ENCODE results near the gene ATP10A. TPM values are rescaled to one million over a fixed set of nuclear protein-coding genes. Genes with fewer than 3 reads are reported as not detected.
A peak's percentile ranks its signal among the peaks of the same experiment; 100 is the strongest.

The ATP10A gene, protein sequence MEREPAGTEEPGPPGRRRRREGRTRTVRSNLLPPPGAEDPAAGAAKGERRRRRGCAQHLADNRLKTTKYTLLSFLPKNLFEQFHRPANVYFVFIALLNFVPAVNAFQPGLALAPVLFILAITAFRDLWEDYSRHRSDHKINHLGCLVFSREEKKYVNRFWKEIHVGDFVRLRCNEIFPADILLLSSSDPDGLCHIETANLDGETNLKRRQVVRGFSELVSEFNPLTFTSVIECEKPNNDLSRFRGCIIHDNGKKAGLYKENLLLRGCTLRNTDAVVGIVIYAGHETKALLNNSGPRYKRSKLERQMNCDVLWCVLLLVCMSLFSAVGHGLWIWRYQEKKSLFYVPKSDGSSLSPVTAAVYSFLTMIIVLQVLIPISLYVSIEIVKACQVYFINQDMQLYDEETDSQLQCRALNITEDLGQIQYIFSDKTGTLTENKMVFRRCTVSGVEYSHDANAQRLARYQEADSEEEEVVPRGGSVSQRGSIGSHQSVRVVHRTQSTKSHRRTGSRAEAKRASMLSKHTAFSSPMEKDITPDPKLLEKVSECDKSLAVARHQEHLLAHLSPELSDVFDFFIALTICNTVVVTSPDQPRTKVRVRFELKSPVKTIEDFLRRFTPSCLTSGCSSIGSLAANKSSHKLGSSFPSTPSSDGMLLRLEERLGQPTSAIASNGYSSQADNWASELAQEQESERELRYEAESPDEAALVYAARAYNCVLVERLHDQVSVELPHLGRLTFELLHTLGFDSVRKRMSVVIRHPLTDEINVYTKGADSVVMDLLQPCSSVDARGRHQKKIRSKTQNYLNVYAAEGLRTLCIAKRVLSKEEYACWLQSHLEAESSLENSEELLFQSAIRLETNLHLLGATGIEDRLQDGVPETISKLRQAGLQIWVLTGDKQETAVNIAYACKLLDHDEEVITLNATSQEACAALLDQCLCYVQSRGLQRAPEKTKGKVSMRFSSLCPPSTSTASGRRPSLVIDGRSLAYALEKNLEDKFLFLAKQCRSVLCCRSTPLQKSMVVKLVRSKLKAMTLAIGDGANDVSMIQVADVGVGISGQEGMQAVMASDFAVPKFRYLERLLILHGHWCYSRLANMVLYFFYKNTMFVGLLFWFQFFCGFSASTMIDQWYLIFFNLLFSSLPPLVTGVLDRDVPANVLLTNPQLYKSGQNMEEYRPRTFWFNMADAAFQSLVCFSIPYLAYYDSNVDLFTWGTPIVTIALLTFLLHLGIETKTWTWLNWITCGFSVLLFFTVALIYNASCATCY (N-terminal part only)
- 11.7 TPM for total RNA-seq

DNA sequence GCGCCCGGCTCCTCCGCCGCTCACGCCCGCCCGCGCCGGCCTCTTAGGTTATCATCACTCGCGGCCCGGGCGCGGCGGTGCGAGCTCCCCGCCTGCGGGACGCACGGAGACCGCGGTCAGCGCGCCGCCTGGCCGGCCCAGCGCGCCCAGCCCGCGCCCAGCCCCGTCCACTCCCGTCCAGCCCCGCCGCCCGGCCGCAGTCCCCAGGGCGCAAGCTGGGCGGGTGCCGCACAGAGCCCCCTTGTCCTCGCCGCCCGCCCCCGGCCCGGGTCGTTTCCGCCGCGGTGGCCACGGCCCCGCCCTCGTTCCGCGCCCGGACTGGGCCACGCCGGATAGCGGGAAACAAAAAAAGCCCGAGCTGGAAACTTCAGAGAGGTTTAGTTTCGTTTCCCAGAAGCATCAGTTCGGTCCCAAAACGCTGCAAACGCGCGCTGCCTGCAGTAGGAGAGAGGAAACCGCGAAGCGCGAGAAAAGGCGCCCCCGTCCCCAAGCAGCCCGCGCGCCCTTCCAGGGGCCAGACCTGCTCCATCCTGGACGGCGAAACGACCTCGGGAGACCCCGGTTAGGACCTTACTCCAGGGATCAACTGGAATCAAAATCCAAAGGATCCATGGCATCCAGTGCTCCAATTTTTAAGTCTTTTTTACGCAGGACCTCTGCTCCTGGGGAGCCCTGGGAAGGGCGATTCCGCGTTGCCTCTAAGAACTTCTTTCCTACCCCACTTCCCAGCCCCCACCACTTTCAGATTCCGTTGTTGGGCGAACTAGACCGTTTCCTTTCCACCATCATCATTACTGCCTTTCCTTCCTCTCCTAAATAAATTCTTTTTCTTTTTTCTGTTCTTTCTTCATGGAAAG, at the start of gene ATP10A:
Gene ATP10A (minus strand): TSS at position 217 of the 857 bp plus-strand sequence. CDS start 231 bp downstream, outside the sequence.
- DNase-seq = peak; percentile 19

DNA sequence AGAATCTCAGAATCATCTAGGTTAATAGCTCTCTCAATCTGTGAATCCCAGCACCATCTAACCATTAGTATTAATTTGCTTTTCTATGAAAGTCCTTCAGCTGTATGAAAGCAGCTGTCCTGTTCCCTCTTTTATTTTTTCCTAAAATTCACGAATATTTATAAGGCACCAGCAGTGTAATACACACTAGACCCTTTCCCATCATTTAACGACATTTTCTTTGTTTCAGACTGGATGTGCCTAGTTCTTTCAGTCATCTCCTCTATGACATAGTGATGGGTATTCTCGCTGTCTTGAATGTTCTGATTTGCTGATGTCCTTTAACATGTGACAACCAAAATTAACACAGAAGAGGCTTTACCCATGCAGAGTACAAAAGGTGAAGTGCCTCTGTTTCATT, 48.9 kb upstream of the ATP10A start:
- no peak for DNase-seq

DNA sequence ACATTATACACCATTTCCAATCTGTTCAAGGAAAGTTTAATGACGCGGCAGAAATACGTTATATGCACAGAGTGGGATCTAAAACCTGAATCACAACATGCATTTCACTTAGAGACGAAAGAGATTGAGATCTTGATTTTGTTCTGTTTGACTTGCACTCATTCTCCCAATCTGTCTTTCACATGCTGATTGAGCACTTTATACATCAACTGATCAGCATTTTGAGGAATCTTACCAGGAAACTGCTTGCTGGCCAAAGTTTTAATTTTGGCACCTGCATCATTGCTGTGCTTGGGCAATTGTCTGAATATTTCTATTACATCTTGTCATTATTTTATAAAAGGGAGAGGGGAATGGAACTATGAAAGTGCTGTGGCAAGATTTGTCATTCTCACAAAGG, 47.7 kb upstream of the ATP10A start:
- DNase-seq = no peak

DNA sequence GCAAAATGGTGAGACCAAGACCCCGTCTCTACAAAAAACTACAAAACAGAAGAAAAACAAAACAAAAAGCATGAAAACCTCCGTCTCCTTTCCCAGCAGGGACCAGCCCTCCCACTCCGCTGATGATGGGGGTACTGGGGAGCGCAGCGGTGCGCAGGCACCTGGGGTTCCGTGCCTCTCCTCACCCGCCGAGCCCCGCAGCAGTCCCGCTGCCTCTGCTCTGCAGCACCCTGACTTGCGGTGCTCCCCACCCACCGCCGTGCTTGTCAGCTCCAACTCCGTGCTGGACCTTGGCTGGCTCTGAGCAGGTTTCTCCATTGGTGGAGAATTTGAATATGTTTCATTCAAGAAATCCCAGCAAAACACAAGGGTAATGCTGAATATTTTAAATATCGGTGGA, 46.7 kb upstream of the ATP10A start:
- no peak for DNase-seq

DNA sequence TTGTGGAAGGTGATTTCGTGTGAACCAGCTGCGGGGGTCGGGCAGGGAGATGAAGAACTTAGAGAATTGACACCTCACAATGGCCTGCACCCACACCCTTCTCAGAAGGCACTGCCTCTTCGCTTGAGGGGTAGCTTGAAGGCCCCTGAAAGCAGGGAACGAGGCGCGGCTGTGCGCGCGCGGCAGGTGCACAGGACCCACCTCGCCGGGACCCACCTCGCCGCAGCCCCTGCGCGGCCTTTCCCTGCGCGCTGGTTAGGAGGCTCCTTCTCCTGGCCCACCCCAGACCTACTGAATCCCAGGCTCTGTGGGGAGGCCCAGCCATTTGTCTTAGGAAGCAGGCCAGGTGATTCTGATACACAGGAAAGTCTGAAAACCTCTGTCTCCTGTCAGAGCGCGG, 46.2 kb upstream of the ATP10A start:
- DNase-seq = no peak

DNA sequence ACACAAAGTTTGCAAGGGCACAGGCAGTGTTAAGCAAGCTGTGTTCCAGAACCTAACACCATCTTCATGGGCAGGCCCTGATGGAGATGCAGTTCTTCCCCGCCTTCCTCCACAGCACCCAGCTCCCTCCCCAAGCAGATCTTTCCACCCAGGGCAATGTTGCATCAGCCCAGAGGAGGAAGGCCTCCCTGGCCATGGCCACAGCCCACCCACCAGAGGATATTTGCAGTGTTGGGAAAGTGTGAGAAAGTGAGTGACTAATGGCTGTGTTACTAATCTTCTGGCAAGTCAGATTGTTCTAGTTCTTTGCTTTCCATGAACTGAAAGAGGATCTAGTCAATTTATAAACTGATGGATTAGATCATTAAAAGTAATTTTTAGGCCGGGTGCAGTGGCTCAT, 42.0 kb upstream of the ATP10A start:
- no peak for DNase-seq

DNA sequence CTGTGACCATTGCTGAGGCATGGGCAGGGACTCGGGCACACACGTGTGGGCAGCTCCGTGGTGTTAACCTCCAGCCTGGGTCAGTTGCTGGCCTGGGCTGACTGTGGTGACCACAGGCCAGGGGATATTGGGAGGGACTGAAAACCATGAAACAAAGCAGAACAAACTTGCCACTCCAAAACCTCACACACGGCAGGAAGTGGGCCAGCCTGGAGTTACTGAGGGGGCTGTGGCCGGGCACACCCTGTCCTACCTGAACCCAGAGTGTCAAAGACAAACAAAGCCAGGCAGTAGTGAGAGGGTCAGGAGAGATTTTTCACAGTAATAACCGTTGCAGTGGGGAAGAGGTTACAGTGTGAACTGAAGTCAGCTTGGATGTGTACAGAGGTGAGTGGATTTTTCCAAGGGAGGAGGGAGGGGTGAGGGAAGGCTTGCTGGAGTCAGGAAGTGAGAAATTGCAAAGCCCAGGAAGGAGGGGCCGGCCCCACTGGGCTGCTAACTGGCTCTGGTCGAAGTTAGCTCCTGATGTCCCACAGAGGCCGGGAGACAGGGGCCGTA, 40.0 kb upstream of the ATP10A start:
- no peak for DNase-seq

DNA sequence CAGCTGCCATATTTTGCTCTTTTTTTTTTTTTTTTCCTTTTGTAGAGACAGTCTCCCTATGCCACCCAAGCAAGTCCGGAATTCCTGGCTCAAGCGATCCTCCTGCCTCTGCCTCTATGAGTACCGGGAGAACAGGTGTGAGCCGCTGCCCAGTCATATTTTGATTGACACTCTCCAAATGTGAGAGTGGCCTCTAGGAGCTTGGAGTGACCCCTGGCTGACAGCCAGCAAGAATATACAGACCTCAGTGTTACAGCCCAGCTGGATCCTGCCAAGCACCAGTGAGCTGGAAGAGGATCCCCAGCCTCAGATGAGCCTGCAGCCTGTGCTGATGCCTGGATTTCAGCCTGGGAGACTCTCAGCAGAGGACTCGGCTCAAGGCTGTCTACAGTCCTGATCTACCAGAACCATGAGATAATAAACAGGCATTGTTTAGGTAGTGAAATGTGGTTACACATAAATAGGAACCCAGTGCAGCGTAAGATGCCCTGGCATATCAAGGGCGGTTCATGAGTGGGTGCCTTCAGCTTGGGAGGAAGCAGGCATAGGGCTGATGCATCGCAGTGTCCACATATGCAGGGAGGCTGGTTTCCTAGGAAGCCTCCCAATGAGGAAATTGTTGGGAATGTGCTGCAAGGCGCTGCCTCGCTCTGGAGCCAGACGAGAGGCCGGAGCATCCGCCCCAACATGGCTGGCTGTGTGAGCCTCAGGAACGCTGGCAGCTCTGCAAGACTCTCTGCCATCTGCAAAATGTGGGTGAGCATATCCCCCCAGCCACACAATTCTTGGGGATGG, 38.9 kb upstream of the ATP10A start:
- DNase-seq = no peak

DNA sequence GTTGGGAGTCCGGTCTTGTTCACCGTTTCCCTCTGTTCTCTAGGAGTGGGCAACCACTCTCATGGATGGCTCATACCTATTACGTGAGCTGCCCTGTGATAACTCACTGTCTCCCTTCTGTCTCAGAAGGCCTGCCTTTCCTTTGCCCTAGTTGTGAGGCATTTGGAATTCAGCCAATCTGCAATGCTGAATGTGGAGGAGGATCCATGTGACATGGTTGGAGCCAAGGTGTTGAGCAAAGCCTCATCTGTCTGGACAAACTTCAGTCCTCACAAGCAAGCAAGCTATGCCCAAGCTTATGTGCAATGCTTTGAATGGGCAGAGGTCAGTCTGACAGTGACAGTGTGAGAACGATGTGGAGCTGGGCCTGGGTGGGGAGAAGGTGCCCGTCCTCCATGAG, 37.8 kb upstream of the ATP10A start:
- no peak for DNase-seq

DNA sequence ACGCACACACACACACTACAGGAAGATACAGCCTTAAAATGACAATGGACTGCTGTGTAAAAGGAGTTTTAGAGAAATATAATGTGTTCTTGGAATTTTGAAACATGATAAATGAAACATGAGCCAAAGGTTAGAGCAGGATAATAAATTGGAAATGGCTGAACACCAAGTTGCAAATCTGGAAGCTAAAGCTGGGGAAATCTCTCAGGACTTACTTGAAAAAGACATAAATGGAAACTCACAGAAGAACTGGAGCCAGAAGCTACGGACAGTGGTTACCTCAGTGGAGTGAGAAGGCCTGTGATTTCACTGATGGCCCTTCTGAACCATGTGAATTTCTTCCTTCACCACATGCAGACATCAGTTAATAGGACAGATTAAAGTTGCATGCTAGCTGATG, 37.3 kb upstream of the ATP10A start:
- peak; percentile 27 for DNase-seq

DNA sequence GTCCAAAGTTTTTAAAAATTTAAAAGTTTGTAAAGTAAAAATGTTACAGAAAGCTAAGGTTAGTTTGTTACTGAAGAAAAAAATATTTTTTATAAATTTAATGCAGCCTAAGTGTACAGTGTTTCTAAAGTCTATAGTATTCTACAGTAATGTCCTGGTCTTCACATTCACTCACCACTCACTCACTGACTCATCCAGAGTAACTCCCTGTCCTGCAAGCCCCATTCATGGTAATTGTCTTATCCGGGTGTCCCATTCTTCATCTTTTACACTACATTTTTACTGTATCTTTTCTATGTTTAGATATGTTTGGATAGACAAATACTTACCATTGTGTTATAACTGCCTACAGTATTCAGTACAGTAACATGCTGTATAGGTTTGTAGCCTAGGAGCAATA, 36.7 kb upstream of the ATP10A start:
- DNase-seq = no peak

DNA sequence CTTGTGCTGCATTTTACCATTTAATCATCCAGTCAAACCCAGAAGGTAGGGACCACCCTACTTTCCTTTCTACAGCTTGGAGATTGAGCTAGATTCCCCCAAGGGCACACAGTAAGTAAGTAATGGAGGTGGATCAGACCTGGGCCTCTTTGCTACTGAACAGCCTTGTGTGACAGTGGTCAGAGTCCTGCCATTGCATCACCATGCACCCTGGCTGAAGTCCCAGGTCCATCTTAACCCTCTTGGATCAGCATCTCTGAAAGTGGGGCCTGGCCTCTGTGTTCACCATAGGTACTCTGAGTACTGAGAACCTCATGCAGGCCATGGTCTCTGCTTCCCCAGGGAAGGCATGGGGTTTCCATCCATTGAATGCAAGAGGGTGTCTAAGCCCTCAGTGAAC, 34.5 kb upstream of the ATP10A start:
- no peak for DNase-seq

DNA sequence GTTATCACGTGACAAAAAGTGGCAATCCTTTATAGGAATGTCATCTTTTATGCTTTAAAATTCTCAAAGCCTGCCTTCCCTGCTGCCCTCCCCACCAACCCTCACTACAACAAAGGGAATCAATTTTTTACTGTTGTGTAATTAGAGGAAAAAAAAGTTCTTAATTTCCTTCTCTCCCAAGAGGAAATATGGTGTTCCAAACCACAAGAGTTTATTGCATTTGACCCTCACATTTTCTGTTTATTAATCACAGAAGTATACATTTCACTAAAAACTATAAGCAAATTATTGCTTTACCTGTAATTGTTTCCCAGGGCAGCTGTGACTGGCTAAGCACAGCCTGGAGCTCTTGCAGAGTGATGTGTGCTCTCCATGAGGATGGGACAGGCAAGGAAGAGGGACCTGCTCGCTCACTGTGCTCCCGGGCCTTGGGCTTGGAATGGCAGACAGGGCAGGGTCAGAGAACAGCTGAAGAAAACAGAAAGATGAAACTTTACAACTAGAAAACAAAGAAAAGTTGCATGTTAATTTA, 31.3 kb upstream of the ATP10A start:
- no peak for DNase-seq

DNA sequence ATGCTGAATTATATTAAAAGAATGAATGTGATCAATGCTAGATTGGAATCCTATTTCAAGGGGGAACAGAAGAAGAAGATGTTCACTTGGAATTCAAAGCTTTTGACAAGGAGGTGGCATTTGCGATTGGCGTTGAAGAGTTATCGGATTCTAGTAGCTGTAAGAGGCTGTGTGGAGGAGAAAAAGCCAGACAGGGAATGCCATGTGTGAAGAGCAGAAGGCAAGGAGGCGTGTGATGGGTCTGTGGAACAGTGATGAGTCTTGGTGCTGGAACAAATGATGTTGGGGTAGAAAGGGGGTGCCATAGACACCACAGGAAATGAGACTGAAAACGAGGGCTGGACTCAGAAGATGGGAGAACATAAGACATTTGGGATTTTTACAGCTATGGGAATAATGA, 30.5 kb upstream of the ATP10A start:
- DNase-seq = no peak

DNA sequence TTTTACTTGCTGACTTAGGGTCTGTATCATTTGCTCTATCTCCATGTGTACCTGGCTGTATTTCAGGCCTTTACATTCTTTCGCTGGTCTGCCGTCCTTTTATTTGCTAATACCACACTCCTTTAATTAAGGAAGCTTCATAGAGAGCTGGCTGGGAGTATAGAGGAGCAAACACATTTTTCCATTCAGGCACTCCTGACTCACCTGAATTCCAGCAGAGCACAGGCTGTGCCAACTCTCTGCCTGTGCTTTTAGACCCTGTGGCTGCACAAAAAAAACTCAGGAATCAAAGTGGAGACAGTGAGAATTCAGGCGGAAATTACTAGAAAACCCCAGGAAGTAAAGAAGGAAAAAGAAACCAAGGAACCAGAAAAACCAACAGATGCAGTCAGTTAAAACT, 29.0 kb upstream of the ATP10A start:
- DNase-seq = no peak

DNA sequence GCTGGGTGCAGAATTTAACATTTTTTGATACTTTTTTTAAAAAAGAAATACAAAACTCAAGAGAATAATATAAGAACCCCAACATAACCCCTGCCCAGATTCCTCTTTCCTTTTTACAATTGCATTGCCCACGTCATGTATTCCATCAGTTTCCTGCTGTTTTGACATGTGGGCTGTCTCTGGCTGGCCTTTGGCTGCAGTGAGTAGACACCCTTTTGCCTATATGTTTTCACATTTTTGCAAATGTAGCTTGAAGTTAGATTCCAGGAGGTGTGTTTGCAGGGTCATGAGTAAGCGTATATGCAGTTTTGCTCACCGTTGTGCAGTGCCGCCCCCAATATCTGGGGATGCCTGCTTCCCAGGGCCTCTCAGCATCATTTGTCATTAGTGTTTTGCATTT, 28.0 kb upstream of the ATP10A start:
- DNase-seq = no peak

DNA sequence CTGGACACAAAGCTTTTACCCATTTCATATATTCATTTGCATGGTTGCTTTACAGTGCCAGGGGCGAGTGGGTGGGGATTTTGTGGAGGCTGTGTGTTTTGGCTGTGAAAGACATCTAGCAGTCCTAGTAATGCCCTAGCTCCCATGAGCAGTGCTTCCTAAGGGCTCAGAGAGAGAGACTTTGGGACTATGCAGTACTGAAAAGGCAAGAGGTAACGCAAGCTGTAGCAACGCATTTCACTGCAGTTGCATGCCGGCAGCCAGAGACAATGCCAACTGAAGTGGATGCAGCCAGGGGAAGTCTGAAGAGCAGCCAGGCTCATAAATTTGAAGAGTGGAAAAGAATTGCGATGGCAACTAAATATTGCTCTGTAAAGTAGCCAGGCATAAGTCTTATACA, 27.4 kb upstream of the ATP10A start:
- no peak for DNase-seq

DNA sequence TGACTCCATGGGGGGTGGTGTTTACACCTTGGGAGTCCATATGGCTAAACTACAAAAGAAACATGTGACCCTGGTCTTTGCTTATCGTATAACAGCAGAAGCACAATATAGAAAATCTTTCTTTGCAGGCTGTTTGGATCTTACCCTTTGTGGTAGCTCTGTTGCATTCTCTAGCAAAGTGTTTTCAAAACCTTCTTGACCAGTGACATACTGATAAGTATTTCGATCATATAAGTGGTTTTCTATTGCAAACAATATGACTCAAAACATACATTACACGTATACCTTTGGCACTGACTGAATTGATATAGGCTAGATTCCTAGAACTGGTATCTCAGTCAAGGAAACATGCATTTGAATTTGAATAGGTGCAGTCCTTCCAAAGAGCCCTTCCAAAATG, 24.7 kb upstream of the ATP10A start:
- DNase-seq = no peak

DNA sequence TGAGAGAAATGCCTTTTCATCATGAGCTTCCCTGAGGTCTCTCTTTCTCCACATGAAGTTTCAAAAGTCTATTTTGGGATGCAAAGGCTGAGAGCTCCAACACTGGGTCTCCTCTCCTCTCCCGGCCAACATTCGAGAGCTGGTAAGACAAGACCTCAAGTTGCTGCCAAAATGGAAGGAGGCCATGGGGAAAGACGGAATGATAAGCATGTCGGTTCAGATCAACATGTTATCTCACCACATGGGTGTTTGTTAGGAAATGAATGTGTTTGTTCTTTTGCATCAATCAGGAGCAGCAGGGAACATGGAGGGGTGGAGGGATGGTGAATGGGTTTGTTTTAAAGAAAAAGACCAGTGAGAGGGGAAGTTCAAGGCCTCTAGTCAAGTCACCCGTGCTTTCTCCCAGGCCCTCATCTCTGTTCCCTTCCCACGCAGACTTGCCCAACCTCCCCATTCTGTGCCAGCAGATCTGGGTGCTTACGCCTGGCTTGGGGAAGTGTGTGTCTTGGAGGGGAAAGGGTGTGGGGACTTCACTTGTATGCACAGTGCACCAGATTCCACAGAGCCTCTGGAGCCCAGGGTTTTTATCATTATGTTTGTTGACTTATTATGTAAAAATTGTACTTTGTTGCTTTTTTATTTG, 23.5 kb upstream of the ATP10A start:
- DNase-seq = no peak

DNA sequence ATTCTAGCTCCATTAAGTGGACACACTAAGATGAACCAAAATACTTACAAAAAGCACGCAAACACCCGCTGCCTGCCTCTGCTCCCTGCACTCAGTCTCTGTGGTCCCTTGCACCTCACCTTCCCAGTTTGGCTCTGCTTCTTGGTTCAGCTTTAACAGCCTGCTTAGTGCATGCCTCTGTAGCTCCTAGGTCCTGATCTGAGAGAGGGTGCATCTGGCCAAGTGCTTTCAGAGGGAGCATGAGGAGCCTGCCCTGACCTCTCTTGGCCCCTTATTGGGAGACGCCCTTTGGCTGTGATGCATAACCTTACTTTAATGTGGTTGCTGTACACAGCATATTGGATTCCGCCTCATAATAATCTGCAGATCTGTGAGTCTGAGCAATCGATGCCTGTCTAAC, 21.2 kb upstream of the ATP10A start:
- no peak for DNase-seq

Measured in skin of body (tissue), 2 donors.